Activated naive CD4-positive, alpha-beta T cell treated with anti-CD3 and anti-CD28 coated beads, Interleukin-2, amount 50 U/mL, for 72 hours (primary cell): ENCODE data around the gene PROSER2. TPM values are rescaled to one million over a fixed set of nuclear protein-coding genes. Genes with fewer than 3 reads are reported as not detected.

Experiments used
- ATAC-seq, 2 donors: fragments of 150-1000 bp; cut with Tn5 transposase; 2 replicates each; pipeline ENCODE4 v1.10.0; 2021; ENCODE audit warnings: mild to moderate bottlenecking in 2 of 2, moderate library complexity in 2 of 2
- DNase-seq, 2 donors: peaks; one replicate each; pipeline ENCODE4 v3.0.0; 2021 to 2022; ENCODE audit warnings: low spot score in 2 of 2
- H3K27ac Mint-ChIP-seq, 2 donors: one replicate each; pipeline ENCODE4 v1.8.0; 2022; ENCODE audit warnings: mild to moderate bottlenecking in 2 of 2, mixed read lengths in 2 of 2
- H3K36me3 Mint-ChIP-seq, 2 donors: one replicate each; pipeline ENCODE4 v1.8.0; 2022; ENCODE audit warnings: mixed read lengths in 2 of 2
- H3K9me3 Mint-ChIP-seq, 2 donors: one replicate each; pipeline ENCODE4 v1.8.0; 2022; ENCODE audit warnings: mixed read lengths in 2 of 2
- total RNA-seq, 2 donors: library from RNA; stranded (reverse); gene quantifications; one replicate each; pipeline ENCODE4 v1.2.3, GENCODE V29; 2022

Gene PROSER2
- total RNA-seq, 2 donors from 2014 or later = 0.55 to 1.2 TPM

- Mint-ChIP-seq H3K9me3 (no peaks in the 10 kb centered on the region), H3K27ac (no peak overlapping the region), H3K36me3 (no peaks in the 10 kb centered on the region)
- ATAC-seq (no peak), DNase-seq (peak in 1 of 2 donors; percentile 30)
These were observed 1.7 kb downstream of the PROSER2 start for GRCh38 chr10:11824825-11825224.

DNA sequence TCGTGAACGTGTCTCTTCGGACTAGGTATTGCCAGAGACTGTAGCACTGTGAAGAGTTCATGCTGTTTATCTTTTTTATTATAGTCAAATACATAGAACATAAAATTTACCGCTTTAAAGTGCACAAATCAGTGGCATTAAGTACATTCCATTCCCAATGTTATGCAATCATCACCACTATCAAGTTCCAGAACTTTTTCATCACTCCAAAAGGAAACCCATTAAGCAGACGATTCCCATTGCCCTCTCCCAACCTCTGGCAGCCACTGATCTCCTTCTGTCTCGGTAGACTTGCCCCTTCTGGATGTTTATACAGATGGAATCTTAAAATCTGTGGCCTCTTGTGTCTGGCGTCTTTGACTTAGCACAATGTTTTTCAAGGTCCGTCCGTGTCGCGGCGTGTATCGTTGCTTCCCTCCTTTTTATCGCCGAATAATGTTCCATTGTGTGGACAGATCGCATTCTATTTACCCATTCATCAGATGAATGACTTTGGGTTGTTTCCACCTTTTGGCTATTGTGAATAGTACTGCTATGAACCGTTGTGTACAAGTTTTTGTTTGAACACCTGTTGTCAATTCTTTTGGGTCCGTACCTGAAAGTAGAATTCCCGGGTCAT lies 2.7 kb downstream of the PROSER2 start:
- H3K9me3 Mint-ChIP-seq = no peaks in the 10 kb centered on the region
- DNase-seq (peak in 1 of 2 donors; percentile 37), ATAC-seq (no peak)
- no peaks in the 10 kb centered on the region for H3K36me3 Mint-ChIP-seq
- no peak overlapping the region for H3K27ac Mint-ChIP-seq

- ATAC-seq (no peak), DNase-seq (peak in 1 of 2 donors; percentile 28)
- Mint-ChIP-seq H3K36me3 (no peaks in the 10 kb centered on the region), H3K27ac (no peak overlapping the region), H3K9me3 (no peaks in the 10 kb centered on the region)
These were observed 3.9 kb downstream of the PROSER2 start for GRCh38 chr10:11827006-11827405.

DNA sequence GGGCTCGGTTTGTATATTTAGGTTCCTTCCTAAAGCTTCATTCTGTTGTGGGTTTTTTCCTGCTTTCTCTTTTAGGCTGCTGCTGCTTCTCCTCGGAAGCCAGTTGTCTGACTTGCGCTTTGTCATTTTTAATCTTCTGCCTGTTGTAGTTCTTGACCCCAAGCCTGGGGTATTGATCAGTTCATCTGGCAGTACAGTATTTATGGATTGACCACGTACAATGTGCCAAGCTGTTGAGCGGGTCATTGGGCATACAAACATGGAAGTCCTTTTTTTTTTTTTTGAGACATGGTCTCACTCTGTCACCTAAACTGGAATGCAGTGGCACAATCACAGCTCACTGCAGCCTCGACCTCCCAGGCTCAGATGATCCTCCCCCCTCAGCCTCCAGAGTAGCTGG lies 4.3 kb downstream of the PROSER2 start:
- H3K9me3 Mint-ChIP-seq = no peaks in the 10 kb centered on the region
- H3K27ac Mint-ChIP-seq = no peak overlapping the region
- H3K36me3 Mint-ChIP-seq = no peaks in the 10 kb centered on the region
- DNase-seq (peak in 1 of 2 donors; percentile 14), ATAC-seq (no peak)

DNA sequence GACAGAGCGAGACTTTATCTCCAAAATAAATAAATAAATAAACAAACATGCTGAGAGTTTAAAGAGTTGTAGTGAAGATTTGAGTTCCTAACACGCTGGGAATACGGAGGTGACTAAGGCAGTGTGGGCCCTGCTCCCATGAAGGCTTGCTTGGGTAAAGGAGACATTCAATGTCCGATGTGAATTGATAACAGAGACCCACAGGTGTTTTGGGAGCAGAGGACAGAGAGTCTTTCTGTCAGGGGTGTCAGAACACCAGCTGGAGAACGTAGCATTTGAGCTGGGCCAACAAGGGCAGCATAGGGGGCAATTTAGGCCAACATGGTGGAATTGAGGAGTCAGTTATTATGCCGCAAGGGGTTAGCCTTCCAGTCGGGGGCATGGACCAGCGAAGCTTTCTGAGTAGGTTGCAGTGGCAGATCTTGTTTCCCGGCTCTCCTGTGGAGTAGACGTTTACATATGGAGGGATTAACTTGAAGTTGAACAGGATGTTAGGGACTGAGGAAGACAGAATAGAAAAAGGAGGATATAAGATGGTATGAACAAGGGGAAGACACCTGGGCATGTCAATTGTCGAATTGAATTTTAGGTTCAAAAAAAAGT lies 5.6 kb downstream of the PROSER2 start:
- Mint-ChIP-seq H3K27ac (peak overlapping the region in 1 of 2 donors; percentile 8), H3K36me3 (no peaks in the 10 kb centered on the region), H3K9me3 (no peaks in the 10 kb centered on the region)
- DNase-seq (peak in 1 of 2 donors; percentile 18), ATAC-seq (no peak)

GRCh38 chr10:11830836-11831519 lies 7.8 kb downstream of the PROSER2 start:
- no peaks in the 10 kb centered on the region for H3K9me3 Mint-ChIP-seq
- H3K27ac Mint-ChIP-seq = no peak overlapping the region
- no peaks in the 10 kb centered on the region for H3K36me3 Mint-ChIP-seq
- DNase-seq (no peak), ATAC-seq (no peak)

- Mint-ChIP-seq H3K9me3 (no peaks in the 10 kb centered on the region), H3K36me3 (no peaks in the 10 kb centered on the region), H3K27ac (no peak overlapping the region)
- no peak for DNase-seq
- no peak for ATAC-seq
These were observed 8.4 kb downstream of the PROSER2 start for GRCh38 chr10:11831520-11831951.

DNA sequence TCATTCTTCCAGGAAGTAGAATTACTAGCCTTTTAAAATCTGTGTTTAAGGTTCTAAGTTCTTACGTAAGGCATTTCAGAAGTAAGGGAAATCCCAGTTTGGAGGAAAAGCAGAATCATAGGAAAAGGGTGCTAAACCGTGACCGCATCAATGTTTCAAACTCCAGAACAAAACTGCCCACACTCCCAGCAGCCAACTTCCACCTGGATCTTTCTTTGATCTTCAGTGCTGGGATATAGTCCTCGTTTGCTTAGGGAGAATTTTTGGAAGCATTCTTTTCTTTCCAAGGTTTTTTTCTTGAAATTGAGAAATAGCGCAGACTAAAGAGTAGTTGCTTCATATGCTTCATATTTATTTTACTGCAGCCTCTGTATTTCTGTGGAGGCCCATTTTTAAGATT lies 8.9 kb downstream of the PROSER2 start:
- Mint-ChIP-seq H3K9me3 (no peaks in the 10 kb centered on the region), H3K27ac (no peak overlapping the region), H3K36me3 (no peaks in the 10 kb centered on the region)
- no peak for ATAC-seq
- DNase-seq = no peak

- Mint-ChIP-seq H3K36me3 (no peaks in the 10 kb centered on the region), H3K27ac (no peak overlapping the region), H3K9me3 (no peaks in the 10 kb centered on the region)
- ATAC-seq (no peak), DNase-seq (no peak)
These were observed 11.9 kb downstream of the PROSER2 start for GRCh38 chr10:11835061-11835460.

- H3K9me3 Mint-ChIP-seq = no peaks in the 10 kb centered on the region
- DNase-seq (no peak), ATAC-seq (no peak)
- H3K36me3 Mint-ChIP-seq = no peaks in the 10 kb centered on the region
- no peak overlapping the region for H3K27ac Mint-ChIP-seq
These were observed 12.5 kb downstream of the PROSER2 start for GRCh38 chr10:11835704-11836103.

DNA sequence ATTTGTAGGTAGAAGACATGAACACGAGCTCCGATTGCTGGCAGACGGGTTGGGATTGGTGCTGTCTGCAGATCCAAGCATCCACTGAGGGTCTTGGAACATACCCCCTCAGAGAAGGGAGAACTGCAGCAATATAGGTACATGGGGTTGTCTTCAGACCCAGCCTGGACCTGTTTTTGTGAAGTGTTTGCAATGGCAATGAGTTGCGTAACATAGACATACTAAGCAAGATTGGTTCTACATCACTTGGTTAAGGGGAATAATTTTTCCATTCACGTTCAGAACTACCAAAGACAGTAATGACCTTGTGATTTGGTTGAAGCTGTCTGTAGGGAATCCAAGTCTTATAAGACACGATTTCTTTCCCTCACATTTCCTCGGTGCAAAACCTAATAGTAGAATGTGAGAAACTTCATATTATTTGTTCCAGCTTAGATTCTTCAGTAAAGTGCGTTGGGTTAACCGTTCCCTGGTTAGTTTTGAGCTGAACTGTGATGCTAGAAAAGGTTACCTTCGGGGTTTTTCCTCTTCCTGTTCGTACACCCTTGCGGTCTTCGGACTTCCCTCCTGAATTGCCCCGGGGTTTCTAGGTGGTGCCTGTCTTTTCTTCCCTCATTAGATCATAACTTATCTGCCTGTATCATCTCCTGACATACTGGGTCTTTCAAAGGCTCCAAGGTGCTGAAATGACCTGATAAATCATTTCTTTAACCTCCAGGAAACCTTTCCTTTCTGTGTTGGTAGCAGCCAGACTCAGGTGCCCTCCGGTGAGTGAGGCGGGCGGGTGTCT lies 14.4 kb downstream of the PROSER2 start:
- no peaks in the 10 kb centered on the region for H3K9me3 Mint-ChIP-seq
- H3K27ac Mint-ChIP-seq = no peak overlapping the region
- H3K36me3 Mint-ChIP-seq = no peaks in the 10 kb centered on the region
- DNase-seq (peak in 1 of 2 donors; percentile 2), ATAC-seq (no peak)

GRCh38 chr10:11838298-11838852 lies 15.2 kb downstream of the PROSER2 start:
- DNase-seq (no peak), ATAC-seq (no peak)
- Mint-ChIP-seq H3K27ac (no peak overlapping the region), H3K36me3 (no peaks in the 10 kb centered on the region), H3K9me3 (no peaks in the 10 kb centered on the region)

DNA sequence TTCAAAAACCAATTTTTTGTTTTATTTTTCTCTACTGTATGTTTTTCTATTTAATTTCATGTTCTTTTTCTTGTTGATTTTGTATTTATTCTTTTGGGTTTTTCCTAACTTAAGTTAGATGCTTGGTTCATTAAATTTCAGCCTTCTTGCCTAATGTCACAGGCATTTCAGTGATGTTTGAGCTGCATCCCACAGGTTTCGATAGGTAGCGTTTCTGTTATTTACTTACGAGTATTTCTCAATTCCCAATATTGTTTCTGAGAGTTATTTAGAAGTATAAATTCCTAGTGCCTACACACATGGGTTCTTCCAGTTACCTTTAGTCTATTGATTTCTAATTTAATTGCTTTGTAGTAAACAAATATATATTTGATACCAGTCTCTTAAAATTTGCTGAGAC lies 18.2 kb downstream of the PROSER2 start:
- H3K27ac Mint-ChIP-seq = no peak overlapping the region

DNA sequence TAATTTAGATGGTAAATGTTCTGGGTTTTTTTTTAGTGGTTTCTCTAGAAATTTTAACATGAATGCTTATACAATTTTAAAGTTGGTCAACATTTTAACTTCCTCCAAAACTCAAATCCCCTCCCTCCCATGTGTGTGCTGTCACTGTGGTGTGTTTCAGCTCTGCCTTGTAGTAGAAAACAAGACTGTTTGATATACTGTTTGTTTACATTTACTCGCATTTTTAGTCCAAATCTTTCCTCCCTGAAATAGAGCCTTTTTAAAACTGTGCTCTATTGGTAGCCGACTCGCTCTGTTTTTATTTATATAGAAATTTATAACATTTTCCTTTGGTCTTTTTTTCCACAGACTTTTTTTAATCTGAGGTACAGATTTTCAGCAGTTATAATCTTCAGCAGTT lies 19.3 kb downstream of the PROSER2 start:
- H3K27ac Mint-ChIP-seq = no peak overlapping the region

More for the DNA sequence above, 18.2 kb downstream of the PROSER2 start:
- ATAC-seq = no peak
- no peaks in the 10 kb centered on the region for H3K36me3 Mint-ChIP-seq
- no peak for DNase-seq
- H3K9me3 Mint-ChIP-seq = no peaks in the 10 kb centered on the region

DNA sequence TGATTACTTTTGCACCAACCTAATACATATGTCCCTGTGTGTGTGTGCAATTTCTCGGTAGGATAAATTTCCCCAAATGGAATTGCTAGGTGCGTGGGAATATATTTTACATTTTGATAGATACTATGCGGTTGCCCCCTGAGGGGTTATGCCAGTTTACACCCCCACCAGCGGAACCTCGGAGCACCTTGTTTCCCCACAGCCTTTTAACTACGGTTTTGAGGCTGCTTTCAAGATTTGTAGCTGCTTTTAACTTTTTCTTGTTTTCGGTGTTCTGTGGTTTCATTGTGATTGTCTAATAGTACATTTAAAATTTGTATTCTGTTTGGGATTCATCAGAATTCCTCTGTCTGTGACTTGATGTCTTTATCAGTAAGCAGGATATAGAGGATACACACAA lies 22.0 kb downstream of the PROSER2 start:
- no peak for DNase-seq
- Mint-ChIP-seq H3K27ac (no peak overlapping the region), H3K36me3 (no peaks in the 10 kb centered on the region), H3K9me3 (no peaks in the 10 kb centered on the region)
- no peak for ATAC-seq

More for the DNA sequence above, 19.3 kb downstream of the PROSER2 start:
- Mint-ChIP-seq H3K36me3 (no peaks in the 10 kb centered on the region), H3K9me3 (no peaks in the 10 kb centered on the region)
- ATAC-seq = no peak
- DNase-seq = no peak

- ATAC-seq (no peak), DNase-seq (no peak)
- Mint-ChIP-seq H3K27ac (no peak overlapping the region), H3K9me3 (no peaks in the 10 kb centered on the region), H3K36me3 (no peaks in the 10 kb centered on the region)
These were observed 23.4 kb downstream of the PROSER2 start for GRCh38 chr10:11846542-11846941.

DNA sequence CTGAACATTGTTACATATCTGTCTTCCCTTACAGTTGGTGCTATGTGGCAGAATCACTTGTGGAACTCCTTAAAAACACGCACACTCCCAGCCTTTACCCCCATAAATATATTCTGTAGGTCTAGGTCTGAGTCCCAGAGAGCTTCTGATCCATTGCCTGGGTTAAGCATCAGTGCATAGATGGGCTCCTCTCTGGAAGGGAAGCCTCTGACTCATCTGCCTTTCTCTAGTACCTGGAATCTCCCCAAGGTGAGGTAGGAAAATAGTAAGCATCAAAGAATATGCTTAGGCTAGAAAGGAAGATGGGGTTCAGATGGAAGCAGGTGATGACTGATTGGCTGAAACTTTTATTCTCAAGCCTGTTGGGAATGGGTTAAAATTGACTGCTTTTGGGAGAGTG lies 26.1 kb downstream of the PROSER2 start:
- Mint-ChIP-seq H3K27ac (no peak overlapping the region), H3K36me3 (no peaks in the 10 kb centered on the region), H3K9me3 (no peaks in the 10 kb centered on the region)
- no peak for DNase-seq
- no peak for ATAC-seq
